ENCODE results near the gene SUSD1.

GRCh38 chr9:112033237-112034215 lies 141.6 kb downstream of the SUSD1 start:
- TF ChIP-seq TSHZ1 (CRISPR knock-in tag; IDR thresholded peaks at IDR 0.05) (no peak), CTCF (IDR thresholded peaks at IDR 0.05 in 2 of 3, conservative IDR thresholded peaks at IDR 0.05 in 1 of 3; ENCODE audit: insufficient read depth in 2 of 3, low read depth in 1 of 3, low read length in 3 of 3) (no peak)

Measured in K562 (cell line).